Urinary bladder (tissue), 4 donors: ENCODE measurements around the gene CADPS2. TPM values are rescaled to one million over a fixed set of nuclear protein-coding genes. Genes with fewer than 3 reads are reported as not detected.

Experiments used
- DNase-seq: peaks from one replicate; pipeline ENCODE4 v3.0.0-alpha.2; 2015; ENCODE audit errors: extremely low spot score
- H3K27ac ChIP-seq: one replicate; pipeline ENCODE4 v1.5.1; 2013; ENCODE audit warnings: low read depth, mild to moderate bottlenecking, moderate library complexity
- H3K36me3 ChIP-seq: one replicate; pipeline ENCODE4 v1.6.1; 2013; ENCODE audit warnings: mild to moderate bottlenecking, moderate library complexity; ENCODE audit not compliant: insufficient read depth
- H3K4me1 ChIP-seq: one replicate; pipeline ENCODE4 v1.6.1; 2013; ENCODE audit warnings: mild to moderate bottlenecking, moderate library complexity; ENCODE audit not compliant: insufficient read depth
- H3K4me3 ChIP-seq: one replicate; pipeline ENCODE4 v1.5.1; 2013; ENCODE audit warnings: low read depth, low read length
- WGBS: extraction: QIAGEN DNeasy Blood & Tissue Kit; methylation state at CpG from one replicate; pipeline ENCODE4 v1.1.7; 2013; 5-methylcytosine and 5-hydroxymethylcytosine counted together
- polyA plus RNA-seq: library from polyadenylated mRNA; stranded (reverse); fragments of 200-250 nt; gene quantifications from one replicate; pipeline ENCODE4 v1.2.3, GENCODE V29; 2013
- total RNA-seq: library from RNA; depleted of rRNA; stranded (reverse); fragments of >200 nt; gene quantifications from one replicate; pipeline ENCODE4 v1.2.3, GENCODE V29; 2014
- donor health status: healthy with polysubstance abuse.
- donor health status: healthy.

Gene CADPS2
- total RNA-seq (36.0 TPM), polyA plus RNA-seq (5.5 TPM)

DNA sequence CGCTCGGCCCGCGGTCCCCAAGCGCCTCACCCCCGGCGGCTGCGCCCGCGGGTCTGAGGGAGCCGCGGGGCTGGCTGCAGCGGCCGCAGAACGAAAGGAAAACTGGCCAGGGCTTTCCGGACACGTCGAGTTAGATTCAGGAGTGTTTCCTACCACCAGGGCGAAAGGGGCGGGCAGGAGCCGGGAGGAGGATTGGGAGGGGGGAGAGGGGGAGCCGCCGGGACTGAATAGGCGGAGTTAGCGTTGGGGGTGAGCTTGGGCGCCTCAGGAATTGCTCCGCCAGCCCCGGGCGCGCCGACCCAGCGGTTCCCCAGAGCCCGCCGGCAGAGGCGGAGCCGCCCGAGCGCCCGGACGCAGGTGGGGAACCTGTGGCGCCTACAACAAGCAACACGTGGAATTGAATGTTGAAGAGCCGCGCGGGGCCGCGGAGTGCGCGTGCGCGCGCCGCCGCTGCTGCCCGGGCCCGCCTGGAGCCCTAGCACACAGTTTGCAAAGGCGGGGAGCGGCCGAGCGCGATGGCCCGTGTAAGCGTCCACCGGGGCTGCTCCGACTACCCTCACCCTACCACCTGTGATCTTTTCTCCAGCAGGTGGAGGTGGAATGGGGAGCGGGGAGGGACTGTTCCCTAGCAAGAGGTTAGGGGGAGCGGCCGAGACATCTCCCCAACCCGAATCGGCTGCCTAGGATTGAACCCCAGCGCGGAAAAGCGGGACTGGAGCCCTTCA, at the start of gene CADPS2:
TSS of gene CADPS2 (minus strand) at position 104 of the 725 bp plus-strand sequence. CDS start 123 bp downstream, outside the sequence.
- under 1% methylated on average over 73 of the region's 73 CpGs for WGBS
- peak; percentile 65 for DNase-seq
- Histone ChIP-seq H3K27ac (peak within 1 kb of the TSS; percentile 70), H3K4me1 (no peaks in the 10 kb centered on the region), H3K36me3 (no peaks in the 10 kb centered on the region), H3K4me3 (peak within 1 kb of the TSS; percentile 69)

DNA sequence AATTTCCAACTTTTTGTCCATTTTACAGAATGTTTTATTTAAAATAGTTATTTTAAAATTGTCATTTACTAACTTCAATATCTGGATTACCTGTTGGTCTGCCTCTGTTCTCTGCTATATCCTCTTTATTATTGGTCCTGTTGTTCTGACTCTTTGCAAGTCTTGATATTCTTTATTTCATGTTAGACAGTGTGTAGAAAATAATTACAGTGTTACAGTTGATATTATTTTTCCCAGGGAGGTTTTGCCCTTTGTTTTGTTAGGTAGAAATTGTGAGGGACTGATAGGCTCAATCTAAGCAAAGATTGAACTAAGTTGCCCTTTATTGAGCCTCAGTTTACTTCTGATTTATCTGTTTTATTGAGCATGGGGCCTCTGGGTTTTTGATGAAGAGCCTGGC, 49.4 kb upstream of the CADPS2 start:
- Histone ChIP-seq H3K36me3 (no peaks in the 10 kb centered on the region), H3K27ac (no peak overlapping the region)
- DNase-seq = no peak

DNA sequence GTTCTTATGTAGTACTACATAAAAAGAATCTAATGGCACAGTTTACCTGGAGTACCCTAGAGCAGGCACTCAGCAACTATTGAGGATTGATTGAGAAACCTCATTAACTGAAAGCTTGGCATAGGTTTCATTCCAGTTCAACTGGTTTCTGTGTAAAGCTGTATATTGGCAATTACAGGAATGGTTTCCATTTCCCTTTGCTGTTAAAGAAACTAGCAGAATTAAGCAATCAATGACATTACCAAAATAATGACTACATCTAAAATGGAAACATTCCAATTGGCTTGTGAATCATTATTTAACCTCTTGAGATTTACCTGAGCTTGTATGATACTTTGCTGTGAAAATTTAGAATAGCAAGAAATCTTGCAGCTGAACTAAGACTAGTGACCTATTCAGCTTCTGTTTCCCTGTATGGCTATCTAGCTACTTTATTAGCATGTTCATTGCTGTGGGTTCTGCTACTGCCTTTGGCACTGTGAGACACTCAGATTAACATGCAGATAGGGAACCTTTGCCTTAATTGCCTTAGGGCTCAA, 33.5 kb upstream of the CADPS2 start:
- H3K4me3 ChIP-seq = no peak overlapping the region
- no peaks in the 10 kb centered on the region for H3K4me1 ChIP-seq
- no peak overlapping the region for H3K27ac ChIP-seq
- H3K36me3 ChIP-seq = no peaks in the 10 kb centered on the region
- no peak for DNase-seq

More for the DNA sequence above, 49.4 kb upstream of the CADPS2 start:
- Histone ChIP-seq H3K4me3 (no peak overlapping the region), H3K4me1 (no peaks in the 10 kb centered on the region)

DNA sequence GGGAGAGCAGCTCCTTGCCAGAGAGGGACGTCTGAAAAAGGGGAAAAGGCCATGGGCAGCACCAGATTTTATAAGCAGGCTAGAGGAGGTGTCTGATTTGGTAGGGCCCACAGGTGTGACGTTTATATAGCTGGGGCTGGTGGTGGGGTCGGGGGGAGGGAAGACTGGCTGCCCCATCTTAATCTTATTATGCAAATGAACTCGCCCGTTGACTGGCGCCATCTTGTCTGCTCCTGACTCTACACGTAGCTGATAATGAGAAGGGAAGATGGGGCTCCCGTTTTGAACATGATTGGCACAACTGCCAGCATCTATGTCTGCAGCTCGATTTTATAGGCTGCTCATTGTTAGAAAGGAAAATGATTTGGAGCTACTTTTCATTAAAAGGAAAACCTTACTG, 28.6 kb upstream of the CADPS2 start:
- WGBS = 84% methylated on average over 9 of the region's 9 CpGs
- H3K27ac ChIP-seq = no peak overlapping the region
- no peaks in the 10 kb centered on the region for H3K4me1 ChIP-seq
- no peak overlapping the region for H3K4me3 ChIP-seq
- no peak for DNase-seq
- H3K36me3 ChIP-seq = no peaks in the 10 kb centered on the region

DNA sequence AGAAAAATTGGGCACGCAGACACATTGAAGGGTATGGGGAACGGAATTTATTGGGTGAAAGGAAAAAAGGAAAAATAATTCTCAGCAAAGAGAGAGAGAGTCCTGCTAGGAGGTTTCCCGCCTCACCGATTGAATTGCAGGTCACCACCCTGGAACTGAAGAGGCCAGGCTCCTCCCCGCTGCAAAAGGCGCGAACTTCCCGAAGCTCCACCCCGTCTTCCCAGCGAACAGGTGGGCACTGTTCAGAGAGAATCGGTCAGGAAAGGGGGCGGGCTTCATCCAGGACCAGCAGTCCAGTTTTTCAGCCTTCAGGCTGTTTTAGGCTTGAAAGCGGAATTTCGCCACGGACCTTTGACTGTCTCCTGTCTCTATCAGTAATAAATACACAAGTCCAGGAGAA, 27.3 kb upstream of the CADPS2 start:
- Histone ChIP-seq H3K4me1 (no peaks in the 10 kb centered on the region), H3K4me3 (no peak overlapping the region), H3K27ac (no peak overlapping the region), H3K36me3 (no peaks in the 10 kb centered on the region)
- no peak for DNase-seq
- 88% methylated on average over 15 of the region's 15 CpGs for WGBS

DNA sequence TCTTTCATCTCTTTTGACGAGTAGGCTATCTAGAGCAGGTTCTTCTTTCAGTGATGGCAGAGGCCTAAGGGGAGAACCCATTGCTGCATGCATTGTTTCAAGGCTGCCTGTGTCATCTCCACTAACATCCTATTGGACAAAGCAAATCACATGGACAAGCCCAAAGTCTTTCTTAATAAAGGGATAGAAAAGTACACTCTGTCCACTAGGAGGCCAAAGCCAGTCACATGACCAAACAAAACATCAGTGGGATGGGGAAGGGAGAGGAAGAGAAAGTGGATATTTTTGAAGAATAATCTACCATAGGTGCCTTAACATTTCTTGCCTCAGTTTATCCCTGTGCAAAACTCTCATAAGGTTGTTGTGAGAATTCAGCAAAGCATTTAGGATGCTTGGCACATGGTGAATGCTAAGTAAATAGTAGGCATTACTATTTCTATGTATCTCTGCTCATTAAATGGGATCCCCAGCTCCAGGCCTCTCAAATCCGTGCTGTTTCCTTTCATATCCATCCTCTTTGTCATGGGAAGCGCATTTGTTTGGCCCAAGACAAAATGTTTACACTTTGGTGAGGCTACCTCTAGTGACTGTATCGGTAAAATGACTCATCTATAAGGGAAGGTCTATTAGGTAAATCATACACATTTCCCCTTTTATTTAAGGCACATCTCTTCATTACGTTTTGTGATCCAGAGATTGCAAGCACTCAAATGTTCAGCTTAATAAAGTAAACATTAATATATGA, 16.7 kb upstream of the CADPS2 start:
- WGBS = 84% methylated on average over 5 of the region's 5 CpGs
- no peak overlapping the region for H3K27ac ChIP-seq
- H3K4me1 ChIP-seq = no peaks in the 10 kb centered on the region

DNA sequence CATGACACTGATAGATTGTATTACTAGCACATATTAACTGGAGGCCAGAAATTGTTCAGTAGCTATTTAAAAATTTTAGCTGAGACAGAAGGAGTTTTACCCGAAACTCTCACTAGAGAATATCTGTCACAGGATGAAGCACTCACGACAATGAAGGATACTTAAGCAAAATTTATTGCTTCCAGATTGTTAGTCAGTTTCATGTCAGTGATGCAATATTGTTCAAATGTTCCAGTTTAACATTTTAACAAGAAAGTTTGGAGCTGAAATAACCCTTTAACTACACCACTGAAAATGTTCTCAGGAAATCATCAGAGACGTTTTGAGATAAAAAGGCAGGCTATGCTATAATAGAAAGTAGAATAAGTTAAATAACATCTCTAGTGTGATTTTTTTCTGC, 15.0 kb upstream of the CADPS2 start:
- Histone ChIP-seq H3K4me1 (no peaks in the 10 kb centered on the region), H3K36me3 (no peaks in the 10 kb centered on the region), H3K27ac (no peak overlapping the region), H3K4me3 (no peak overlapping the region)
- no peak for DNase-seq
- WGBS = 34% methylated on average over 3 of the region's 3 CpGs

More for the DNA sequence above, 16.7 kb upstream of the CADPS2 start:
- Histone ChIP-seq H3K4me3 (no peak overlapping the region), H3K36me3 (no peaks in the 10 kb centered on the region)
- DNase-seq = no peak

DNA sequence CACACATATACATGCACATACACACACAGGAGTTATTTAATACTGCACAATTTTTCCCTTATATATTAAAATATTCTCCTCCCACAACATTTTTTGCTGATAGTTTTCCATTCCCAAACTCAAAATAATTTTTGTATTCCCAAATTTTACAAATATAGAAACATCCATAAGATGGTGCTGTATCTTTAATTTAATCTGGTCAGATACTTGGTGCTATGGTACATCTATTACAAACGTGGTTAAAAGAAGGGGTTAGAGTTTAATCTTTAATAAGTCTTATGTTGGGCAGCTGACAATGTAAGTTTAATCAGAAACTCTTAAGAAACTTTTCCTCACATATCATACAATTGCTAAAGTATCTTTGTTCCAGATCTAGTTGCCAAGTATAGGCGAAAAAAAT, 10.2 kb upstream of the CADPS2 start:
- WGBS = 47% methylated on average over 2 of the region's 2 CpGs
- H3K36me3 ChIP-seq = no peaks in the 10 kb centered on the region
- no peak overlapping the region for H3K27ac ChIP-seq
- no peak for DNase-seq
- H3K4me3 ChIP-seq = no peak overlapping the region
- no peaks in the 10 kb centered on the region for H3K4me1 ChIP-seq

DNA sequence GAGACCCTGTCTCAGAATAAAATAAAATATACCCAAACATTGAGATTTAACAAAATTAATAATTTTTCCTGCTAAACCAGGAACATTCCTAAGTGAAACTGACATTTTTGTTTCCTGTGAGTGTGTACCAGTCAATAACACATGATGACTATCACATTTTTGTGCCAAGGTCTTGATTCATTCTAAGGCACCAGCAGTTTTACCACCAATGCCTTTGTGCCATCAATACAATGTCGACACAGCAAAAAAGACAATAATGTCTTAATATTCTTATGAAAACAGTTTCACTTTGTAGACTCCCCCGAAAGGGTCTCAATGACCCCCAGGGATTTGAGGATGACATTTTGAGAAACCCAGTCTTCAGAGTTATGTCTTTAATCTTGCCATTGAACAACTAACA, 7.2 kb upstream of the CADPS2 start:
- Histone ChIP-seq H3K4me1 (no peaks in the 10 kb centered on the region), H3K36me3 (no peaks in the 10 kb centered on the region), H3K27ac (no peak overlapping the region), H3K4me3 (no peak overlapping the region)
- WGBS = 80% methylated on average over 2 of the region's 2 CpGs
- no peak for DNase-seq

DNA sequence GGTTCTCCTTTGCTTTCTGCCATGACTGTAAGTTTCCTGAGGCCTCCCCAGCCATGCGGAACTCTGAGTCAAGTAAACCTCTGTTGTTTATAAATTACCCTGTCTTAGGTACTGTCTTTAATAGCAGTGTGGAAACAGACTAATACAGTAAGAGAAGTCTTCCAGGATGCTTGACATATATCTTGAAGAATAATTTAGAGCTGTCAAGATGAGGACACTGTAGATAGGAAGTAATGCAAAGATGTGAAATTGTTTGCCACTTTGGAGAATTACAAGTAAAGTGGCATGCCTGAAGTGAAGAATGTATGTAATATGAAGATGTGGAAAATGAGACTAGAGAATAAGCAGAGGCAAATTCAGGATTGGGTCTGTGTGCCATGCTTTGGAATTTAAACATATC, 2.9 kb upstream of the CADPS2 start:
- no peak overlapping the region for H3K27ac ChIP-seq
- H3K4me3 ChIP-seq = no peak overlapping the region
- no peaks in the 10 kb centered on the region for H3K4me1 ChIP-seq
- 97% methylated on average over 1 of the region's 1 CpG for WGBS
- H3K36me3 ChIP-seq = no peaks in the 10 kb centered on the region
- DNase-seq = no peak

DNA sequence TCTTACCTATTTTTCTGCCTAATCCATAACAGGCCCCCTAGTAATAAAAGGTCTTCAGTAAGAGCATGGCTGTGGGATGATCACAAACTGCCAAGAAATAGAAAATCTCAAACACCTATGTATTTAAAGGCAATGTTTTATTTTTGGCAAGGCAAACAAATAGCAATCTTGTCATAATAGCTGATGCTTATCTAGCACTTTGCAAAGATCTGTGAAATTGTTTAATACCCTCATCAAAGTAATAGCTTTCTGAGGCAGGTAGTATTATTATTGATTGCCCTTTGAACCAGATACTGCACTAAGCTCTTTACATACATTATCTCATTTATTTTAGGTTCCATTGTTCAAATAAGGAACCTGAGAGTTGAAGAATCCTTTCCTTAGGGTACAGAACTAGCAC, 1.6 kb upstream of the CADPS2 start:
- H3K27ac ChIP-seq = no peak overlapping the region
- H3K4me3 ChIP-seq = no peak overlapping the region
- DNase-seq = no peak
- H3K4me1 ChIP-seq = no peaks in the 10 kb centered on the region
- no peaks in the 10 kb centered on the region for H3K36me3 ChIP-seq

DNA sequence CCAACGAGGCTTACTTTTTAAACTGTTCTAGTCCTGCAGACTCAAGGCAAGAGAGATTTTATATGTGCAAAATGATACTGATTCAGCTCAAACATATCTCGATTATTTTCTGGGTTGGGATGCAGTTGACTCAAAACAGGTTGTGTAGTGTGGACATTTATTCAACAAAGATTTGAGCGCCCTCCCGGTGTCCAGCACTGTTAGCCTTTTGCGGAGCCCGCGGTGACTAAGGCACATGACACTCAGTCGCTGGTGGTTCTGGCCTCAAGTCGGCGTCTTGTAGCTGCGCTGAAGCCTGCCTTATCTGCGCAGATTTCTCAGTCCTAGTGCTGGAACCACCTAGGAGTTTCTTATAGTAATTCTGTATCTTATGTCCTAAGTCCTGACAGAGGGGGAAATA, 938 bp upstream of the CADPS2 start:
- DNase-seq = peak; percentile 14
- no peak overlapping the region for H3K27ac ChIP-seq
- peak overlapping the region; percentile 69 for H3K4me3 ChIP-seq
- H3K4me1 ChIP-seq = no peaks in the 10 kb centered on the region
- no peaks in the 10 kb centered on the region for H3K36me3 ChIP-seq
- 2% methylated on average over 12 of the region's 12 CpGs for WGBS

DNA sequence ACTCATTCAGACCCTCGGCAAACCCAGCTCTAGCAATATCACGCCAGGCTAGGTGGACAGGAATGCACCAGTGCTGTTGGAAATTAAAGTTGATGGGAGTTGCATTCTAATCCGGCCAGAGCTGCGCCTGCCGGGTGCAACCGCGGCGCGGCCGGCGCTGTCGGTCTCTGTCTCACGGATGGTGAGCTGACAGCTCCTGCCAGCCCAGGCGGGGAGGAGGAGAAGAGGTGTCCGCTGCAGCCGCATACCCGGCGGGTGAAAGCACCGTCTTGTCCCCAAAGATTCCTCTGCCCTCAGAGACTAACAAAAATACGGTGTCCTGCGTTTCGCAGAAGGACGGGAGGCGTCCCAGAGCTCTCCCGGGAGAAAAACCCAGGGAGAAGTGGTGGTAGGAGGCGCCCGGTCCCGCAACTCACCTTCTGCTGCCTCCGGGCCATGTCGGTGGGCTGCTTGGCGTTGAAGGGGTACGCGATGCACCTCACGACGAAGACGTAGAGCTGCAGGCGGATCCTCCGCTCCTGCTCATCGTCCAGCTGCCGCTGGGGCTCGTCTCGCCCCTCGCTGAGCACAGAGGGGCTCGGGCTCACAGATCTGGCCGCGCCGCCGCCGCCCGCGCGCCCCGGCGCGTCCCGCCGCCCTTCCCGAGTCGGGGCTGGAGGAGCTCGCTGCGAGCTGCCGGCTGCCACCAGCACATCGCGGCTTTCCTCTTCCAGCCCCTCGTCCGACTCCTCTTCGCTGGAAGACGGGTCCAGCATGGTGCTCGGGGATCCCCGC, 490 bp downstream of the CADPS2 start:
- H3K4me1 ChIP-seq = no peaks in the 10 kb centered on the region
- peak overlapping the region; percentile 70 for H3K27ac ChIP-seq
- H3K4me3 ChIP-seq = peak overlapping the region; percentile 69
- no peaks in the 10 kb centered on the region for H3K36me3 ChIP-seq
- under 1% methylated on average over 70 of the region's 70 CpGs for WGBS
- no peak for DNase-seq
